HG02759 (cell line): ENCODE measurements around the gene LARP7.
"Not testable (repeated sequence)": the region's sequence is repeated elsewhere in the genome, so short reads cannot be mapped to it uniquely, and the experiment has no call there.

ENCODE experiments used
- ATAC-seq: cut with Tn5 transposase; IDR thresholded peaks from one replicate; pipeline ENCODE4 v1.9.1; 2021; ENCODE audit warnings: mild to moderate bottlenecking, moderate library complexity; ENCODE audit not compliant: unreplicated experiment

The LARP7 gene

GRCh38 chr4:112636688-112637551 lies at the start of gene LARP7, which contains the start of gene ZGRF1:
LARP7 (plus strand) TSS chr4:112637143; CDS start chr4:112644670, 7,527 bp downstream.
ZGRF1 (minus strand) TSS chr4:112636909; CDS start chr4:112633176, 3,733 bp downstream.
- ATAC-seq: peak; percentile 91

GRCh38 chr4:112589206-112589605 lies 47.7 kb upstream of the LARP7 start:
- ATAC-seq: no peak

GRCh38 chr4:112591593-112591992 lies 45.4 kb upstream of the LARP7 start:
- ATAC-seq: no peak

- ATAC-seq: no peak
These were observed 44.2 kb upstream of the LARP7 start for GRCh38 chr4:112592717-112593116.

GRCh38 chr4:112593438-112594133 lies 43.4 kb upstream of the LARP7 start:
- peak; percentile 72 for ATAC-seq

- no peak for ATAC-seq
These were observed 42.0 kb upstream of the LARP7 start for GRCh38 chr4:112594993-112595392.

- peak; percentile 85 for ATAC-seq
These were observed 32.4 kb upstream of the LARP7 start for GRCh38 chr4:112604589-112604988.

GRCh38 chr4:112612814-112613213 lies 24.1 kb upstream of the LARP7 start:
- not testable (repeated sequence) for ATAC-seq

- ATAC-seq: no peak
These were observed 20.0 kb upstream of the LARP7 start for GRCh38 chr4:112616984-112617383.

GRCh38 chr4:112626228-112626627 lies 10.7 kb upstream of the LARP7 start:
- ATAC-seq: no peak

GRCh38 chr4:112633477-112634235 lies 3.3 kb upstream of the LARP7 start:
- no peak for ATAC-seq

GRCh38 chr4:112637552-112637866 lies 566 bp downstream of the LARP7 start:
- no peak for ATAC-seq

GRCh38 chr4:112642526-112642925 lies 5.6 kb downstream of the LARP7 start:
- no peak for ATAC-seq

- not testable (repeated sequence) for ATAC-seq
These were observed 7.9 kb downstream of the LARP7 start for GRCh38 chr4:112644595-112645535.

- no peak for ATAC-seq
These were observed 8.8 kb downstream of the LARP7 start for GRCh38 chr4:112645541-112646329.

- no peak for ATAC-seq
These were observed 9.9 kb downstream of the LARP7 start for GRCh38 chr4:112646632-112647537.

GRCh38 chr4:112647785-112648184 lies 10.8 kb downstream of the LARP7 start:
- no peak for ATAC-seq

GRCh38 chr4:112648263-112649054 lies 11.5 kb downstream of the LARP7 start:
- ATAC-seq: no peak
